H9 (cell line): Measurements from ENCODE around the gene TANGO6. TPM values are rescaled to one million over a fixed set of nuclear protein-coding genes. Genes with fewer than 3 reads are reported as not detected.

ENCODE experiments used
- DNase-seq: peaks from one replicate; pipeline ENCODE4 v3.0.0-alpha.2; 2017
- H2AFZ ChIP-seq: one replicate; pipeline ENCODE4 v1.6.1; 2013; ENCODE audit warnings: mild to moderate bottlenecking, low read length, control low read depth, moderate library complexity
- H2AK5ac ChIP-seq: 2 replicates; pipeline ENCODE4 v1.6.1; 2013; ENCODE audit warnings: low read length, control low read depth, mixed read lengths; ENCODE audit not compliant: insufficient read length
- H2BK120ac ChIP-seq: one replicate; pipeline ENCODE4 v1.6.1; 2013; ENCODE audit warnings: low read depth, mild to moderate bottlenecking, low read length, control low read depth, inconsistent platforms; ENCODE audit not compliant: poor library complexity, severe bottlenecking
- H2BK12ac ChIP-seq: 2 replicates; pipeline ENCODE4 v1.6.1; 2013; ENCODE audit warnings: low read length, control low read depth, mixed read lengths, low read depth; ENCODE audit not compliant: insufficient read length
- H2BK15ac ChIP-seq: 2 replicates; pipeline ENCODE4 v1.6.1; 2013; ENCODE audit warnings: low read depth, low read length, control low read depth
- H2BK20ac ChIP-seq: one replicate; pipeline ENCODE4 v1.6.1; 2013; ENCODE audit warnings: low read depth, mild to moderate bottlenecking, low read length, control low read depth, inconsistent platforms; ENCODE audit not compliant: poor library complexity, severe bottlenecking
- H2BK5ac ChIP-seq: 2 replicates; pipeline ENCODE4 v1.6.1; 2013; ENCODE audit warnings: low read length, control low read depth, mixed read lengths; ENCODE audit not compliant: insufficient read length
- H3K14ac ChIP-seq: 2 replicates; pipeline ENCODE4 v1.6.1; 2013; ENCODE audit warnings: low read length, control low read depth; ENCODE audit not compliant: insufficient read depth
- H3K18ac ChIP-seq: 2 replicates; pipeline ENCODE4 v1.6.1; 2013; ENCODE audit warnings: low read depth, mild to moderate bottlenecking, mixed read lengths, low read length, control low read depth; ENCODE audit not compliant: insufficient read length
- H3K23ac ChIP-seq: 2 replicates; pipeline ENCODE4 v1.6.1; 2013; ENCODE audit warnings: low read length, control low read depth, mixed read lengths, low read depth; ENCODE audit not compliant: insufficient read length
- H3K23me2 ChIP-seq: 2 replicates; pipeline ENCODE4 v1.6.1; 2013; ENCODE audit warnings: low read depth, mild to moderate bottlenecking, mixed read lengths, low read length, control low read depth; ENCODE audit not compliant: insufficient read length, poor library complexity, severe bottlenecking
- H3K27ac ChIP-seq: 2 replicates; pipeline ENCODE4 v1.5.1; 2013; ENCODE audit warnings: low read length, control low read depth, mixed read lengths, low read depth; ENCODE audit not compliant: insufficient read length
- H3K27me3 ChIP-seq: 2 replicates; pipeline ENCODE4 v1.6.1; 2013; ENCODE audit warnings: low read length, control low read depth, inconsistent platforms; ENCODE audit not compliant: insufficient read depth
- H3K4ac ChIP-seq: 2 replicates; pipeline ENCODE4 v1.6.1; 2013; ENCODE audit warnings: low read depth, mild to moderate bottlenecking, control low read depth, inconsistent platforms, low read length, moderate library complexity
- H3K4me1 ChIP-seq: 2 replicates; pipeline ENCODE4 v1.6.1; 2013; ENCODE audit warnings: low read length, control low read depth, inconsistent platforms; ENCODE audit not compliant: insufficient read depth
- H3K4me2 ChIP-seq: 2 replicates; pipeline ENCODE4 v1.6.1; 2013; ENCODE audit warnings: low read length, control low read depth, mixed read lengths; ENCODE audit not compliant: insufficient read length, insufficient read depth
- H3K56ac ChIP-seq: 2 replicates; pipeline ENCODE4 v1.6.1; 2013; ENCODE audit warnings: low read depth, mild to moderate bottlenecking, mixed read lengths, low read length, control low read depth; ENCODE audit not compliant: insufficient read length
- H3K79me1 ChIP-seq: 2 replicates; pipeline ENCODE4 v1.6.1; 2013; ENCODE audit warnings: low read depth, mild to moderate bottlenecking, moderate library complexity, low read length, control low read depth, inconsistent platforms; ENCODE audit not compliant: insufficient read depth, poor library complexity, severe bottlenecking
- H3K79me2 ChIP-seq: 2 replicates; pipeline ENCODE4 v1.6.1; 2013; ENCODE audit warnings: low read length, control low read depth, inconsistent platforms; ENCODE audit not compliant: insufficient read depth
- H3K9ac ChIP-seq: 2 replicates; pipeline ENCODE4 v1.6.1; 2013; ENCODE audit warnings: low read length, control low read depth, mixed read lengths; ENCODE audit not compliant: insufficient read length; ENCODE audit errors: extremely low read depth
- H3K9me3 ChIP-seq: one replicate; pipeline ENCODE4 v1.6.1; 2013; ENCODE audit warnings: low read depth, low read length, inconsistent platforms; ENCODE audit not compliant: control insufficient read depth
- H3T11ph ChIP-seq: one replicate; pipeline ENCODE4 v1.6.1; 2013; ENCODE audit warnings: mild to moderate bottlenecking, low read length, control low read depth, inconsistent platforms
- H4K20me1 ChIP-seq: one replicate; pipeline ENCODE4 v1.6.1; 2013; ENCODE audit not compliant: control insufficient read depth, insufficient read length, insufficient read depth
- H4K5ac ChIP-seq: 2 replicates; pipeline ENCODE4 v1.6.1; 2013; ENCODE audit warnings: low read depth, mild to moderate bottlenecking, mixed read lengths, low read length, control low read depth; ENCODE audit not compliant: insufficient read length
- H4K8ac ChIP-seq: replicated peaks from 2 replicates; pipeline ENCODE4 v1.6.1; 2013; ENCODE audit warnings: low read length, control low read depth, mixed read lengths, low read depth; ENCODE audit not compliant: insufficient read length
- H4K91ac ChIP-seq: 2 replicates; pipeline ENCODE4 v1.6.1; 2013; ENCODE audit warnings: low read depth, mild to moderate bottlenecking, moderate library complexity, mixed read lengths, low read length, control low read depth; ENCODE audit not compliant: insufficient read length
- H3K27ac Mint-ChIP-seq, 3 experiments: 2 replicates in 2 of 3; 3 replicates in 1 of 3; pipeline ENCODE4 v1.8.0; 2020 to 2021; ENCODE audit warnings: mixed read lengths in 3 of 3, mild to moderate bottlenecking in 1 of 3, moderate library complexity in 1 of 3
- H3K27me3 Mint-ChIP-seq: 2 replicates; pipeline ENCODE4 v1.8.0; 2021; ENCODE audit warnings: low read depth, mild to moderate bottlenecking, moderate library complexity, mixed read lengths
- H3K36me3 Mint-ChIP-seq, 3 experiments: 2 replicates in 2 of 3; 3 replicates in 1 of 3; pipeline ENCODE4 v1.8.0; 2020 to 2021; ENCODE audit warnings: low read depth in 3 of 3, mixed read lengths in 3 of 3; ENCODE audit not compliant: insufficient read depth in 1 of 3
- H3K4me1 Mint-ChIP-seq, 2 experiments: 2 replicates each; pipeline ENCODE4 v1.8.0; 2020; ENCODE audit warnings: mixed read lengths in 2 of 2
- H3K4me3 Mint-ChIP-seq, 2 experiments: 2 replicates in 1 of 2; 3 replicates in 1 of 2; pipeline ENCODE4 v1.8.0; 2020 to 2021; ENCODE audit warnings: mild to moderate bottlenecking in 2 of 2, mixed read lengths in 2 of 2, moderate library complexity in 1 of 2
- H3K9me3 Mint-ChIP-seq, 2 experiments: 2 replicates in 1 of 2; 3 replicates in 1 of 2; pipeline ENCODE4 v1.8.0; 2020; ENCODE audit warnings: mild to moderate bottlenecking in 2 of 2, mixed read lengths in 2 of 2, moderate library complexity in 1 of 2
- WGBS: extraction: QIAGEN DNeasy Blood & Tissue Kit; methylation state at CpG from one replicate; pipeline ENCODE4 v1.1.7; 2013; ENCODE audit warnings: missing lambda C conversion rate, low lambda C conversion rate, mixed read lengths; ENCODE audit not compliant: insufficient read length; ENCODE audit errors: extremely low coverage; 5-methylcytosine and 5-hydroxymethylcytosine counted together
- total RNA-seq: library from RNA; stranded (reverse); gene quantifications from 2 replicates; pipeline ENCODE4 v1.2.1, GENCODE V29; 2021
- TF ChIP-seq, protein P1 (sequence below): fragments of 200-600 bp; sonication (generic); conservative IDR thresholded peaks from 3 replicates; pipeline ENCODE4 v1.8.0; 2021; ENCODE audit warnings: antibody characterized with exemption, mild to moderate bottlenecking

The TANGO6 gene
- total RNA-seq, 1 experiment from 2014 or later, result 12.0 TPM

DNA sequence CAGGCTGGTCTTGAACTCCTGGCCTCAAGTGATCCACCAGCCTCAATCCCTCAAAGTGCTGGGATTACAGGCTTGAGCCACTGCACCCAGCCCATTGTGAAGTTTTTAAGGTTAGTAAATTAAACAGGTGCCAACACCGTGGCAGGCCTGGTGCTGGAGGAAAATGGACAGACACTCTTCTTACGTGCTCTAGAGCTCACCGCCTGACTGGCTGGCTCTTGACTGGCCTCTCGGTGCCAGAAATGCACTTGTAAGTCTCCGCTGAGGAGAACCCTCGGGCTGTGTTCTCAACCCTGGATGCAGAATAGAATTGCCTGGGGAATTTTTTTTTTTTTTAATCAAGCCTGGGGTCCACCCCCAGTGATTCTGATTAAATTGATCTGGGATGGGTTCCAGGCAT is 251.9 kb downstream of the TANGO6 start:
- no peaks in the 10 kb centered on the region for H3K9me3 ChIP-seq
- no peaks in the 10 kb centered on the region for H3K79me1 ChIP-seq
- H3K4ac ChIP-seq, result no peak overlapping the region
- TF ChIP-seq, protein P1, sequence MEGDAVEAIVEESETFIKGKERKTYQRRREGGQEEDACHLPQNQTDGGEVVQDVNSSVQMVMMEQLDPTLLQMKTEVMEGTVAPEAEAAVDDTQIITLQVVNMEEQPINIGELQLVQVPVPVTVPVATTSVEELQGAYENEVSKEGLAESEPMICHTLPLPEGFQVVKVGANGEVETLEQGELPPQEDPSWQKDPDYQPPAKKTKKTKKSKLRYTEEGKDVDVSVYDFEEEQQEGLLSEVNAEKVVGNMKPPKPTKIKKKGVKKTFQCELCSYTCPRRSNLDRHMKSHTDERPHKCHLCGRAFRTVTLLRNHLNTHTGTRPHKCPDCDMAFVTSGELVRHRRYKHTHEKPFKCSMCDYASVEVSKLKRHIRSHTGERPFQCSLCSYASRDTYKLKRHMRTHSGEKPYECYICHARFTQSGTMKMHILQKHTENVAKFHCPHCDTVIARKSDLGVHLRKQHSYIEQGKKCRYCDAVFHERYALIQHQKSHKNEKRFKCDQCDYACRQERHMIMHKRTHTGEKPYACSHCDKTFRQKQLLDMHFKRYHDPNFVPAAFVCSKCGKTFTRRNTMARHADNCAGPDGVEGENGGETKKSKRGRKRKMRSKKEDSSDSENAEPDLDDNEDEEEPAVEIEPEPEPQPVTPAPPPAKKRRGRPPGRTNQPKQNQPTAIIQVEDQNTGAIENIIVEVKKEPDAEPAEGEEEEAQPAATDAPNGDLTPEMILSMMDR, result no peak
- H2BK20ac ChIP-seq, result no peak overlapping the region
- no peak overlapping the region for H3K27ac ChIP-seq
- H3T11ph ChIP-seq, result no peak overlapping the region
- H2BK12ac ChIP-seq, result no peak overlapping the region
- DNase-seq, result no peak
- H3K9ac ChIP-seq, result no peak overlapping the region
- no peak overlapping the region for H4K91ac ChIP-seq
- H3K27me3 Mint-ChIP-seq, result no peaks in the 10 kb centered on the region
- H3K14ac ChIP-seq, result no peak overlapping the region
- no peak overlapping the region for H2AK5ac ChIP-seq
- H2AFZ ChIP-seq, result no peak overlapping the region
- no peaks in the 10 kb centered on the region for H4K20me1 ChIP-seq
- H3K23me2 ChIP-seq, result no peaks in the 10 kb centered on the region
- no peak overlapping the region for H3K18ac ChIP-seq
- H2BK120ac ChIP-seq, result no peak overlapping the region
- no peak overlapping the region for H3K4me3 Mint-ChIP-seq
- H3K36me3 Mint-ChIP-seq, result no peaks in the 10 kb centered on the region
- peaks cover 4% of the 10 kb centered on the region; the same call in 1 of the 2 replicates for H3K4me1 ChIP-seq
- no peak overlapping the region for H4K8ac ChIP-seq
- no peak overlapping the region for H3K4me2 ChIP-seq
- no peak overlapping the region for H3K27ac Mint-ChIP-seq
- H3K23ac ChIP-seq, result no peak overlapping the region
- no peaks in the 10 kb centered on the region for H3K27me3 ChIP-seq
- H4K5ac ChIP-seq, result no peak overlapping the region
- H3K4me1 Mint-ChIP-seq, result peaks cover 26 to 29% of the 10 kb centered on the region in 2 experiments
- H2BK5ac ChIP-seq, result no peak overlapping the region
- no peaks in the 10 kb centered on the region for H3K9me3 Mint-ChIP-seq
- no CpG with 5 or more reads among the region's 6 CpGs for WGBS
- no peak overlapping the region for H3K56ac ChIP-seq
- H2BK15ac ChIP-seq, result no peak overlapping the region
- no peaks in the 10 kb centered on the region for H3K79me2 ChIP-seq
